Body of pancreas (tissue), 4 donors: Measurements from ENCODE around the gene ABCC3. TPM values are rescaled to one million over a fixed set of nuclear protein-coding genes. Genes with fewer than 3 reads are reported as not detected.

ENCODE experiments used
- ATAC-seq: fragments of 150-250 bp; one replicate; pipeline ENCODE4 v1.9.1; 2016
- DNase-seq, 4 donors: peaks; one replicate each; pipeline ENCODE4 v3.0.0-alpha.2; 2019
- H3K27ac ChIP-seq, 4 donors: fragments of 200-600 bp; sonication (generic); 1 replicate in 3 of 4; 2 replicates in 1 of 4; pipeline versions ENCODE4 v1.5.1 to v1.6.1; 2016 to 2019; ENCODE audit warnings: mild to moderate bottlenecking in 1 of 4, mixed read lengths in 1 of 4, moderate library complexity in 1 of 4
- H3K27me3 ChIP-seq, 2 donors: fragments of 200-600 bp; sonication (generic); one replicate each; pipeline ENCODE4 v1.6.0; 2016; ENCODE audit warnings: mild to moderate bottlenecking in 1 of 2
- H3K36me3 ChIP-seq, 2 donors: fragments of 200-600 bp; sonication (generic); replicated peaks in 1 of 2; 2 replicates each; pipeline ENCODE4 v1.5.1; 2016; ENCODE audit warnings: low read depth in 2 of 2; ENCODE audit not compliant: insufficient read depth in 1 of 2
- H3K4me1 ChIP-seq: fragments of 200-600 bp; sonication (generic); one replicate; pipeline ENCODE4 v1.6.0; 2016
- H3K4me3 ChIP-seq, 2 donors: fragments of 200-600 bp; sonication (generic); 1 replicate in 1 of 2; 2 replicates in 1 of 2; pipeline ENCODE4 v1.5.1; 2016 to 2019
- H3K9me3 ChIP-seq, 3 donors: fragments of 200-600 bp; sonication (generic); 1 replicate in 2 of 3; 2 replicates in 1 of 3; pipeline ENCODE4 v1.5.1; 2016
- POLR2A ChIP-seq, 3 donors: fragments of 450-650 bp; IDR thresholded peaks; one replicate each; pipeline ENCODE4 v1.6.1; 2016; ENCODE audit warnings: antibody characterized with exemption in 3 of 3, mild to moderate bottlenecking in 2 of 3
- WGBS, 2 donors: methylation state at CpG; one replicate each; pipeline ENCODE4 v1.1.5; 2017; 5-methylcytosine and 5-hydroxymethylcytosine counted together
- intact Hi-C: fragments of 100-400 bp; cut with DNase I; formaldehyde crosslinking; loops from one replicate; pipeline ENCODE4 v1.15.1; 2023
- total RNA-seq, 2 donors: library from RNA; depleted of rRNA; stranded (reverse); fragments of >200 nt; gene quantifications; one replicate each; pipeline ENCODE4 v1.1.0, GENCODE V29; 2016
- TF ChIP-seq, protein P1 (sequence below), 7 experiments: fragments of 450-650 bp in 4 of 7; fragments of 200-600 bp in 3 of 7; sonication (generic) in 3 of 7; IDR thresholded peaks; one replicate each; pipeline ENCODE4 v1.5.1; 2016 to 2019; ENCODE audit warnings: antibody characterized with exemption in 7 of 7

The ABCC3 gene
- total RNA-seq, 2 donors from 2014 or later: 130 to 163 TPM

DNA sequence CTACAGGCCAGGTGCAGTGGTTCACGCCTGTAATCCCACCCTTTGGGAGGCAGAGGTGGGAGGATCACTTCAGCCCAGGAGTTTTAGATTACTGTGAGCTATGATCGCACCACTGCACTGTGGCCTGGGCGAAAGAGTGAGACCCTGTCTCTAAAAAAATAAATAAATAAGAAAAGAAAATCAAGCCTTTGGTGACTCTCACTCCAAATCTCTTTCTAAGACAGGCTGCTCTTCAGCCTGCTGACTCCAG lies 976 bp downstream of the ABCC3 start:
- Histone ChIP-seq H3K4me3 (peak overlapping the region in 1 of 2 donors; percentile 37), H3K27me3 (no peaks in the 10 kb centered on the region), H3K36me3 (no peaks in the 10 kb centered on the region), H3K9me3 (no peaks in the 10 kb centered on the region), H3K4me1 (peaks cover 72% of the 10 kb centered on the region), H3K27ac (peak overlapping the region; percentile 82 to 89 (median 86))
- DNase-seq: no peak
- ATAC-seq: no peak
- TF ChIP-seq POLR2A (IDR thresholded peaks at IDR 0.05): no peak
- TF ChIP-seq, protein P1, sequence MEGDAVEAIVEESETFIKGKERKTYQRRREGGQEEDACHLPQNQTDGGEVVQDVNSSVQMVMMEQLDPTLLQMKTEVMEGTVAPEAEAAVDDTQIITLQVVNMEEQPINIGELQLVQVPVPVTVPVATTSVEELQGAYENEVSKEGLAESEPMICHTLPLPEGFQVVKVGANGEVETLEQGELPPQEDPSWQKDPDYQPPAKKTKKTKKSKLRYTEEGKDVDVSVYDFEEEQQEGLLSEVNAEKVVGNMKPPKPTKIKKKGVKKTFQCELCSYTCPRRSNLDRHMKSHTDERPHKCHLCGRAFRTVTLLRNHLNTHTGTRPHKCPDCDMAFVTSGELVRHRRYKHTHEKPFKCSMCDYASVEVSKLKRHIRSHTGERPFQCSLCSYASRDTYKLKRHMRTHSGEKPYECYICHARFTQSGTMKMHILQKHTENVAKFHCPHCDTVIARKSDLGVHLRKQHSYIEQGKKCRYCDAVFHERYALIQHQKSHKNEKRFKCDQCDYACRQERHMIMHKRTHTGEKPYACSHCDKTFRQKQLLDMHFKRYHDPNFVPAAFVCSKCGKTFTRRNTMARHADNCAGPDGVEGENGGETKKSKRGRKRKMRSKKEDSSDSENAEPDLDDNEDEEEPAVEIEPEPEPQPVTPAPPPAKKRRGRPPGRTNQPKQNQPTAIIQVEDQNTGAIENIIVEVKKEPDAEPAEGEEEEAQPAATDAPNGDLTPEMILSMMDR (IDR thresholded peaks at IDR 0.05): no peak
- intact Hi-C loops: no loop called here
- WGBS, 2 donors: 50 to 61% methylated on average over 3 of the region's 3 CpGs

DNA sequence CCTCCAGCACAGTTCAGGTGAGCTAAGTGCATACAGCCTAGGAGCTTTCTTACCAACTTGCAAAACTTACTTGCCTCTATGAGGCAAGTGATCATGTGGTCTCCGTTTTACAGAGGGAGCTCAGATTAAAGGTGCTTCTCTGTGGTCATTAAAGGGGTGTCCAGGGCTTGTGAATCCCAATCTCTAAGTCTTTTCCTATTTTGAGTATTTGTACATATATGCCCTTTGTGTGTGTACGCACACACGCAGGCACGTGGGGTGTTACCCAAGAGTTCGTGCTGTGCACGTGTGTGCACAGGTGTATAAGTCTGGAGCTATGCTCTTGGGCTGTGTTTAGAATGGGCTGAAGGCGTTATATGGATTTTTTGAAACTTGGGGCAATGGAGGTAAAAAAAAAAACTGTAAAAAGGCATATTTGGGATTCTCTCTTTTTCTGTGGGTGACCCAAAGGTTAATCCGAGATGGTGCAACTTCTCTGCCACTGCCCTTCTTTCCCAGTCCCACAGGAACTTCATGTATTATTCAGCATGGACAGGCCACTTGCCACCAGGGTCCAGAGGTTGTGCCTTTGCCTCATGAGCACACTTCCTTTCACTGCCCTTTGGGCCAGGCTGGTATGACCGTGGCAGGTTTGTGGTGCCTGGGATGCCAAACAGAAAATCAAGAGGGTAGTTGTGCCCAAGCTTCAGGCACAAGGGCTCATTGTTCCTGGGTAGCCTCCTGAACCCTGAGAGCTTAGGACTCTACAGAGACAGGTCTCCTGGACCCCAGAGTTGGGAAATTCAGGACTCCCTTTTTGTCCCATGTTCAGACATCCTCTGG lies 1.5 kb downstream of the ABCC3 start:
- Histone ChIP-seq H3K27ac (peak overlapping the region; percentile 82 to 89 (median 86)), H3K27me3 (no peaks in the 10 kb centered on the region), H3K36me3 (no peaks in the 10 kb centered on the region), H3K4me1 (peaks cover 72% of the 10 kb centered on the region), H3K9me3 (no peaks in the 10 kb centered on the region), H3K4me3 (no peak overlapping the region)
- DNase-seq (peak in 2 of 4 donors; percentile 39 to 74), ATAC-seq (no peak)
- TF ChIP-seq, protein P1 (IDR thresholded peaks at IDR 0.05): no peak
- TF ChIP-seq POLR2A (IDR thresholded peaks at IDR 0.05): peak in 1 of 3 donors; percentile 28
- WGBS, 2 donors: 51 to 75% methylated on average over 8 to 9 of the region's 9 CpGs
- intact Hi-C loops: no loop called here

DNA sequence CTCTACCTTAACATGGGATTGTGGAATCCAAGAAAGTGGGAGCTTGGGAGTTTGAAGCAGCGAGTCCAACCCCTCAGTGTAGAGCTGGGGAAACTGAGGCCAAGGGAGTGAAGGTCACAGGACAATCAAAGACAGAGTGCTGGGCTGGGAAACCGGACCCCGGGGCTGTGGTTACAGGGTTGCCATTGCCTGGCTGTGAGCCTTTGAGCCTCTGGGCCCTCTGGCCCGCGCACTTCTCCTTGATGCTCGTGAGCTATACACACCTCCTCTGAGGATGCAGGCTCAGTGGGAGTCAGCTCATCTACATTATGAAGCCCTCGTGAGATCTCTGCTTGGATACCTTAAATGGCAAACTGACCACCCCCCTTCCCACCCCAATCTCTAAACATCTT lies 2.1 kb downstream of the ABCC3 start:
- Histone ChIP-seq H3K9me3 (no peaks in the 10 kb centered on the region), H3K27me3 (no peaks in the 10 kb centered on the region), H3K4me1 (peaks cover 77% of the 10 kb centered on the region), H3K4me3 (no peak overlapping the region), H3K27ac (peak overlapping the region; percentile 82 to 89 (median 86)), H3K36me3 (no peaks in the 10 kb centered on the region)
- ATAC-seq (no peak), DNase-seq (no peak)
- 86 to 94% methylated on average over 6 to 7 of the region's 7 CpGs for WGBS, 2 donors
- intact Hi-C loops: no loop called here
- no peak for TF ChIP-seq POLR2A (IDR thresholded peaks at IDR 0.05)
- TF ChIP-seq, protein P1 (IDR thresholded peaks at IDR 0.05): no peak

DNA sequence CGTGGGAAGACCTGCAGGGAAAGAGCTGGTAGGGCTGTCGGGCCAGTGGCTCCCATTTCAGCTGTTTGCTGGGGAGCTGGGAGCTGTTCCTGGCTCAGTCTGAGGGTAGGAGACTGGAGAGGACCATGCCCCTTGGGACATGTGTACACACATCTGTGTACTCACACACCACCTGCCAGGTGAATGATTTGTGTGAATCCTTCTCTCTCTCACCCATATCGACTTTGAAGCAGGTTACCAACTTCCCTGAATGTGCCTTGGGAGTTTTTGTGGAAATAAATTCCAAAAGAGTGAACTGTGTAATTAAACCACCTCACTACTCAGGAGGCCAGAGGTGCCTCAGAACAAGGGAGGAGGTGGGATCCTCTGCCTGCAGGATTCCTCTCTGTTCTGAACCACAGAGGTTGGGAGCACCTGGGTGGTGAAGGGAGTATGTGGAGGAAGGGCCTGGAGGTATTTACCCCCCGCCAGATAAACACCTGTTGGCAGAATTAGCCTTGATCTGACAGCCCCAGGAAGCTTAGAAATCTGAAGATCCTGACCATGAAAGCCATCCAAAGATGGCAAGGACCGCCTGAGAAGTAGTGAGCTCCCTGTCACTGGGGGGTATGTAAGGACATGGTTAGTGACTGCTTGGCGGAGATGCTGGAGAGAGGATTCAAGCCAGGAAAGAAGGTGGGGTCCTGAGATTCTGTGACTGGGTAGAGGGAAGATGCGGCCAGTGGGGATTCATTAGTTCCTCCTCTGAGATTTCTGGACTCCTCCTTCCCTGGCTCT lies 3.3 kb downstream of the ABCC3 start:
- no peak for DNase-seq
- peak overlapping the region; percentile 82 to 89 (median 86) for H3K27ac ChIP-seq
- 61 to 64% methylated on average over 7 of the region's 7 CpGs for WGBS, 2 donors
- intact Hi-C loops: no loop called here
- no peaks in the 10 kb centered on the region for H3K9me3 ChIP-seq
- ATAC-seq: no peak
- no peaks in the 10 kb centered on the region for H3K36me3 ChIP-seq
- no peak overlapping the region for H3K4me3 ChIP-seq
- H3K4me1 ChIP-seq: peaks cover 89% of the 10 kb centered on the region
- peak in 1 of 3 donors; percentile 30 for TF ChIP-seq POLR2A (IDR thresholded peaks at IDR 0.05)
- TF ChIP-seq, protein P1 (IDR thresholded peaks at IDR 0.05): no peak
- no peaks in the 10 kb centered on the region for H3K27me3 ChIP-seq
